Measurements from ENCODE around the gene SUPT20HL2. TPM values are rescaled to one million over a fixed set of nuclear protein-coding genes. Genes with fewer than 3 reads are reported as not detected.

SUPT20HL2 gene
- total and polyA plus RNA-seq, 2 donors (not counting 3 experiments of a cell fraction or from before 2014, with no cell fraction given) = not detected

- Histone ChIP-seq H3K36me3 (ENCODE audit: control insufficient read depth in 2 of 2, extremely low read depth in 1 of 2, insufficient read depth in 2 of 2, low read length in 2 of 2) (no peaks in the 10 kb centered on the region), H3K4me3 (replicated peaks in 1 of 3; ENCODE audit: insufficient read depth in 1 of 3, low read depth in 1 of 3, low read length in 3 of 3) (no peak within 1 kb of the TSS), H3K27ac (ENCODE audit: insufficient read depth, low read depth, low read length) (no peak within 1 kb of the TSS), H4K20me1 (replicated peaks; ENCODE audit: control insufficient read depth, extremely low read depth, insufficient read depth, low read length) (no peaks in the 10 kb centered on the region), H3K4me2 (ENCODE audit: insufficient read depth, low read length) (no peak within 1 kb of the TSS), H3K9me1 (replicated peaks; ENCODE audit: control insufficient read depth, extremely low read depth, insufficient read depth, low read length) (no peaks in the 10 kb centered on the region), H3K9me3 (replicated peaks; ENCODE audit: control insufficient read depth, insufficient read depth, low read length) (no peaks in the 10 kb centered on the region), H3K9ac (replicated peaks; ENCODE audit: extremely low read depth, insufficient read depth, low read length) (no peak within 1 kb of the TSS), H3K4me1 (ENCODE audit: control insufficient read depth, extremely low read depth, insufficient read depth, low read length) (peaks cover 13% of the 10 kb centered on the region), H2AFZ (ENCODE audit: low read depth, low read length) (no peak within 1 kb of the TSS), H3K27me3 (ENCODE audit: control insufficient read depth in 2 of 2, insufficient read depth in 2 of 2, low read length in 2 of 2) (no peaks in the 10 kb centered on the region), H3K79me2 (ENCODE audit: control insufficient read depth, insufficient read depth, low read length) (no peaks in the 10 kb centered on the region)
- CTCF ChIA-PET = interaction anchor here (0.6 to 1.4 kb wide), 2 partner anchors 11 to 584 kb away, joined by 3 read pairs; no protein-coding TSS in a partner anchor
- BruUV-seq (replicated peaks) = no TSS peak
- no peak for DNase-seq (ENCODE audit: low read depth, low spot score)
- intact Hi-C loops (cut with micrococcal nuclease) = no loop called here
- POLR2A ChIA-PET = no interaction called here
- dilution Hi-C loops (cut with MboI; ENCODE audit: extremely low pct_ligation_motif_present, low sequenced_read_pairs) = no loop called here
- TF ChIP-seq FOS (IDR thresholded peaks at IDR 0.05; ENCODE audit: borderline replicate concordance, insufficient read depth, low read length) (no peak), JUN (IDR thresholded peaks at IDR 0.05; ENCODE audit: borderline replicate concordance, insufficient read depth, insufficient read length, low read depth) (no peak), MYC (IDR thresholded peaks at IDR 0.05; ENCODE audit: low read depth, low read length) (no peak), EZH2 (IDR thresholded peaks at IDR 0.05; ENCODE audit: borderline replicate concordance, low read depth, low read length, severe bottlenecking) (no peak), MAX (IDR thresholded peaks at IDR 0.05; ENCODE audit: insufficient read depth, insufficient read length) (no peak), CTCF (IDR thresholded peaks at IDR 0.05; ENCODE audit: extremely low read depth in 1 of 2, insufficient read depth in 1 of 2, low read depth in 1 of 2, low read length in 2 of 2) (no peak), POLR2AphosphoS5 (IDR thresholded peaks at IDR 0.05; ENCODE audit: insufficient read depth, low read depth, low read length) (no peak), GATA2 (IDR thresholded peaks at IDR 0.05; ENCODE audit: insufficient read depth, insufficient read length, low read depth, low read length) (no peak), POLR2A (IDR thresholded peaks at IDR 0.05; ENCODE audit: low read depth, low read length) (no peak)
- no peak for FAIRE-seq
Observed at GRCh38 chrX:24360272-24360671, 46.4 kb upstream of the SUPT20HL2 start, which contains the start of gene SUPT20HL1. TSS of gene SUPT20HL1 (plus strand) at chrX:24360639. CDS start at chrX:24362761, 2,122 bp downstream.
